SHP77 (cell line): Measurements from ENCODE around the gene PPP1R16B.

Experiments used
- DNase-seq, 2 experiments: peaks; one replicate each; lab custom pipeline; 2025; lab: John Stamatoyannopoulos, UW

The PPP1R16B gene

DNA sequence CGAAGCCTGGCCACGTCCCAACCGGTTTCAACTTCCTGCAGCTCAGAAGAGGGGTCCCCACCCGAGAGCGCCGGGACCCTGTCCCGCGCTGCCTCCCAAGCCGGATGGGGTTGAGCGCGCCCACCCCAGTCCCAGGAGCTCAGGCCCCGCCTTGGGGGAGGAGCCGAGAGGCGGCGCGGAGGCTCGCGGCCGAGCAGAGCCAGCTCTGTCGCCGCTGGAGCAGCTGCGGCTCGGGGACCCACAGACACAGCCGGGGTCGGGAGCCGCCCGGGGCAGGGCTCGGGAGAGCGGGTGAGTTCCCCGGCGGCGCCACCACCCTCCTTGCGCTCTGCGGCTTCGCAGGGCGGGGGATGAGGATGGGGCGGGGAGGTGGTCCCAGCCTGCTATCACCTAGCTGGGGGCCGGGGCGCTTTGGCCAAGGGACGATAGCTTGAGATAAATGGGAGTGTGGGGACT, at the start of gene PPP1R16B:
Gene PPP1R16B, plus strand, starts transcription at position 196 of the 456 bp plus-strand sequence. CDS start 30,229 bp downstream, outside the sequence.
- no peak for DNase-seq

DNA sequence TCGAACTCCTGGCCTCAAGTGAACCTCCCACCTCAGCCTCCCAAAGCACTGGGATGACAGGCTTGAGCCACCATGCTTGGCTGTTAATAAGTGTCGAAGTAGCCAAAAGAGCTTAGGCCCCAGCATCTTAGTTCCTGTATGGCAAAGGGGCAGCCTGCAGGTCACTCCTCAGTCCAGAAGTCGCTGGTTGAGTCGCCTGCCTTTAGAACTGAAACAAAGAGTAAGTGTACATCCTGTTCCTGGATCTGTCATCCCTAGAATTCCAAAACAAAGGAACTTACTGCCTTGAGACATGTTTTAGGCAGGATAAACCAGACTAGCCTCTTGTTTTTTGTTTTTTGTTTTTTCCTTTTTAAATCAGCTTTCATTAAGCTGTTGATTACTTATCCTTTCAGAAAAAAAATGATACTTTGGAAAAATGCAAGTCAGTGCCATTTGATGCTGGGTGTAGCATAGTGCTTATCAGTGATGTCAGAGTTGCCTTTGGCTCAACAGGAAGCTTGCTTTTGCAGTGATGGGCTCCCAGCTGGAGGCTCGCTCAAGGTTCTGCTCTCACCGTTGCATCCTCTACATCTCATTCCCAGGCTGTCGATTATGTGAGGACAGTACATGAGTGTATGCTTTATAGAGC, 48.2 kb upstream of the PPP1R16B start:
- no peak for DNase-seq

DNA sequence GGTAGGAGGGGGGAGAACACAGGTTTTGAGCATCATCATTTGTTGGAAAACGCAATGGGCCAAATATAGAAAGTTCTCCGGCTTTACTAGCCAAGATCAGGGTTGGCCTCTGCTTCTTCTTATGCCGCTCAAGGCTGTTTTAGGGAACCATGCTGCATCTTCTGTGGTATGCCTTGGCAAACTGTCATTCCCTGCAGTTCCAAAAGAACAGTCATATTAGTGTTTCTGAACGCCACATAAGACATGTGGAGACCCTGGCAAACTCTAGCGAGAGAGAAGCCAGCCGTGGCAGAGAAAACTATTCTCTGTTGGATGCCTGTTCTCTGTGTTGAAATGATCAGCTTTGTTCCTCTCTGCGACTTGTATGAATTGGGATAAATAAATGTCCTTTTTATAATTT, 46.4 kb upstream of the PPP1R16B start:
- no peak for DNase-seq

DNA sequence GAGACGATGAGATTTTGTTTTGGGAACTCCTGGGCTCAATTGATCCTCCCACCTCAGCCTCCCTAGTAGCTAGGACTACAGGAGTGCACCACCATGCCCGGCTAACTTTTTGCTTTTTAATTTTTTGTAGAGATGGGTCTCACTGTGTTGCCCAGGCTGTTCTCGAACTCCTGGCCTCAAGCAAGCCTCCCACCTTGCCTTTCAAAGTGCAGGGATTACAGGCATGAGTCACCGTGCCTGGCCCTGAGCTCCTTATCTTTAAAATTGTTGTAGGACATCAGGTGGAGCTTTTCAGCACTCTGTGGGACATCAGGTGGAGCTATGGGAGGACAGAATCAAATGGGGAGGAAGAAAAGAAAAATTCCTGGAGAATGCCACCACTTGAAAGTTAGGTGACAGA, 44.5 kb upstream of the PPP1R16B start:
- DNase-seq, result no peak

DNA sequence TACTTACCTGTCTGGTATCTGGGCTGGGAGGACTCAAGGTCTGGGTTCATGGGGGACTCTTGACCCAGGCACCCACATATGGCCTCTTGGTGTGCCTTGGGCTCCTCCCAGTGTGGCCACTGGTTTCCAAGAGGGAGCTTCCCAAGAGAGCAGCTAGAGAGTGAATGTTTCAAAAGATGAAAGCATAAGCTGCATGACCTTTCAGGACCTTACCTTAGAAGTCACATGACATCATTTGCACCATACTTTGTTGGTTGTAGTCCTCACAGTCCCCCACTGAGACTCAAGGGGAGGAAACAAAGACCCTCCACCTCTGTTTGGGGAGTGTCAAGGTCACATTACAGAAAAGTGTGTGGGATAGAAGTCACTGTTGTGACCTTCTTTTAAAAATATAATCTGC, 43.3 kb upstream of the PPP1R16B start:
- no peak for DNase-seq

DNA sequence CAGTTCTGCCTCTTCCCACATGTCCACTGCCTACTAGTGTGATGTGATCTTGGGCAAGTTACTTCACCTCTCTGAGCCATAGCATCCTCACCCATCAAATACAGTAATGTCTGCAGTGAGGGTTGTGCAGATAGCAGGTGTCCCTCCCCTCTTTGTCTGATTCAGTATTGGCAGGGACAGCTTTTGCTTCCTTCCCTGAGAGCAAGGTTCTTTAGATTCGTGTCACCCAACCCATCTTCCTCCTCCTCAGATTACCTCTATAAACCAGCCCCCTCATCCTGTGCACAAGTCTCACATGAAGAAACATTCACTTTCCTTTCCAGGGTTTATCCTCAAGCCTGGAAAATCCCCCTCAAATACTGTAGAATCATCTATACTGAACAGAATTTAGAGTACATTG, 41.9 kb upstream of the PPP1R16B start:
- no peak for DNase-seq

DNA sequence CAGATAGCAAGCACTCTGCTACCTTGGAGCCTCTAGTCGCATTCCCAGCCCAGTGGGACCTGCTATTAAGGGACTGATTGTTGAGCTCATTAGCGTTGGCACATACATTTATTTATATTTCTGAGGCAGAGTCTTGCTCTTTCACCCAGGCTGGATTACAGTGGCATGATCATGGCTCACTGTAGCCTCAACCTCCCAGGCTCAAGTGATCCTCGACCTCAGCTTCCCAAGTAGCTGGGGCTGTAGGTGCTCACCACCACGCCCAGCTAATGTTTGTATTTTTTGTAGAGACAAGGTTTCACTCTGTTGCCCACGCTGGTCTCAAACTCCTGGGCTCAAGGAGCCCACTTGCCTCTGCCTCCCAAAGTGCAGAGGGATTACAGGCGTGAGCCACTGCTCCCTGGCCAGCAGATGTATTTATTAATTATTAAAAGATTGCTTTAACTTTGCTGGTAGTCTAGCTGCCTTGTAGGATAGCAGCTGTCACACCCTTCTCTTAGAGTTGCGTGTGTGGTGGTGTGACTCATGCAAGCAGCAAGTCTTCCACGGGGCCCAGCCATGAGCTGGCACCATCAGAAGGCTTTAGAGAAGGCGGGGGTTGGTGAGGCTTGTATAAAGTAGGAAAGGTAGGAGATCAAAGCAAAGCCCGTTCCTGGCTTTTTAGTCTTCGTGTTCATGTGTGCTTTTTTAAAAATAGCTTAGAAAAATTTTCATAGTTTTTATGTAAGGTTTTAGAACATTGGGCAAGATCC, 40.8 kb upstream of the PPP1R16B start:
- DNase-seq, result no peak

DNA sequence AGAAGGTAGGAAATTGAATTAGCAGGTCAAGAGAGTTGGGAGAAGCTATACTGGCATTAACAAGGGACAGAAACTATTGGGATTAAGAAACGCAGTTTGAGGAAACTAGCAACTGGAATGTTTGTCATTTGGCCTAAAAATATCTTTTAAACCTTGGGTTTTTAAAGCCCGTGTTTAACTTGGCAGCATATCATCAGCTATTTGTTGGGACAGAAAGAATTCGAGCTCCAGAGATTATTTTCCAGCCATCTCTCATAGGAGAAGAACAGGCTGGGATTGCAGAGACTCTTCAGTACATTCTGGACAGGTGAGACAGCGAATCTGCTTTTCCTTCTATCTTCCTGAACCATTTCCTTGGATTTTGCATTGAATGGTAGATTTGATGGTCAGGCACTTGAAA, 39.4 kb upstream of the PPP1R16B start:
- no peak for DNase-seq

DNA sequence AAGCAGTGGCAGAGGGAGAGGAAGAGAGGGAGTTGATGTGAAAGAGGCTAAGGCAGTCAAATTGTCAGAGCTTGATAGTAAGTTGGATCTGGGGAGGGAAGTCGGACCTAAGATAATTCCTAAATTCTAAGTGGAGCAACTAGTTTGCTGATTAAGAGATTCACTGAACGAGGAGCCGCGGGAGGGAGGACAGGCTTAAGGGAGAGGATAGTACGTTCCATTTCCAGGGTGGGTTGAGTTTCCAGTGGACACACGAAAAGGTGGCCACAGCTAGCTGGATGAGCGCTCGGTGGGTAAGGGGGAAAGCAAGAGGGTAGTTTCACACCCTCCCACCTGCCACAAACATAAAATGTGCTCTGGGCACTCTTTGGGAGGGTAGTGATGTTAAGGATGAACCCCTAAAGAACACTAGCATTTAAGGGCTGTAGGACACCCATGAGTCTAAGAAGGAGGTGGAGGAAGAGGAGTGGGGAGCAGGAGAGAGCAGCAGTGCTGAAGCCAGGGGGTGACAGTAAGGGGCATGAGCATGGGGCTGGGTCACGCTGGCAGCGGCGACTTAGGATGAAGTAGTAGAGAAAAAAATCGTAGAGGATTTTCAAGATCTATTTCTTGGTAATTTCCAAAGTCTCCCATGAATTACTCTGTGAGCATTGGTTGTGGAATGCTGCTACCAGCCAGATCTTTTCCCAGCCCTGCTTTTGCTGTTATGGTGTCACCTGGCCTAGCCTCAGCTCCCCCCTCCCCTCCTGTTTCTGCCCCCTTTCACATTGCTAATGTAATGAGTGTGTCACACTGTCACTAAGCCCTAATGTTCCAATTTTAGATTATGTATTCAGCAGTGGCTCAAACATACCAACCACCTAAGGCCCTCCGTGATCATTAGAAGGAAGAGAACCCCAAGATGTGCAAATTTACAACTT, 35.9 kb upstream of the PPP1R16B start:
- DNase-seq, result no peak

DNA sequence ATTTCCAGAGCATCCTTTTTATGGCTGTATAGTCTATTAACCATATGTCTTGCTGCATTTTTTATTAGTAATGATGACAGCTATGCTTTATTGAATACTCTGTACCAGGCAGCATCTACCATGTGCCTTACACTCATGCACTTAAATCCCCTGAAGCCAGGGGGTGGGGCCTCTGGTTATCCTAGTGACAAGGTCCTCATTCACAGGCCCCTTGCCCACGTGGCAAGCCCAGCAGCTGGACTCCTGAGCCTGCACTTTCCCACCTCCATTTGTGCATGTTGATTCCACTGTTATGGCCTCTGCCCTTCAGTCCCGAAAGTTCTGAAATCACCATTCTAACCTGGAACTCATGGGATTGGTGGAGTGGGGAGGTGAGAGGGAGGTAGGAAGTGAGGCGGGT, 35.0 kb upstream of the PPP1R16B start:
- DNase-seq, result no peak

DNA sequence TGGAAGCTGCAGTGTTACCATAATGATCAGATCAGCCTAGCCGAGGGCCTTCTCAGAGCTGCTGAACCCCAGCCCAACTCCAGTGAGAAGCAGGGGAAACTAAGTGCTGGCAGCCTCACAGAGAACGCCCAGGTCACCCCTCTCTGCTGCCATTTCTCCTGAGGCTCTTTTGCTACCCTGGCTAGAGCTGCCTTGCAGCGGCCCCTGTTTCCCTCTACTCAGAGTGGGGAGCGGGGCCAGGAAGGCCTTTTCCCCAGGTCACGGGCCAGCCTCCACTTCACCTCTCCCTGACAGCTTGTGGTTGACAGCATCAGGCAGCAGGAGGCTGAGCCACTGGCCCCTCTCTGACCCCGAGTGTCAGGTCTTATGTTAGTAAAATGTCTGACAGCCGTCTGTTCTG, 34.5 kb upstream of the PPP1R16B start:
- DNase-seq, result no peak

DNA sequence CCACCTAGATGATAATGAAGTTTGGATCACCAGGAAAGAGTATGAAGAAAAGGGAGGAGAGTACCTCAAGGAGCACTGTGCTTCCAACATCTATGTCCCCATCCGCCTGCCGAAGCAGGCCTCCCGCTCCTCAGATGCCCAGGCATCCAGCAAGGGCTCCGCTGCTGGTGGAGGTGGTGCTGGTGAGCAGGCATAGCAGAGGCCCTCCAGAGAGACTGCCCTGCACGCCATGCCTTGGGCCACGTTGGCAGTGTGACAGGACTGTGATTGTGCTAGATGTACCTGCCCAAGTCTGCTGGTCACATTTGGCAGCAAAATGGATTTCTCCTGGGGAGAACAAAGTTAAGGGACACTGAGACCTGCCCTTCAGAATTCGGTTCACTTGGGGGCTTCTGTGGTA, 33.9 kb upstream of the PPP1R16B start:
- no peak for DNase-seq

DNA sequence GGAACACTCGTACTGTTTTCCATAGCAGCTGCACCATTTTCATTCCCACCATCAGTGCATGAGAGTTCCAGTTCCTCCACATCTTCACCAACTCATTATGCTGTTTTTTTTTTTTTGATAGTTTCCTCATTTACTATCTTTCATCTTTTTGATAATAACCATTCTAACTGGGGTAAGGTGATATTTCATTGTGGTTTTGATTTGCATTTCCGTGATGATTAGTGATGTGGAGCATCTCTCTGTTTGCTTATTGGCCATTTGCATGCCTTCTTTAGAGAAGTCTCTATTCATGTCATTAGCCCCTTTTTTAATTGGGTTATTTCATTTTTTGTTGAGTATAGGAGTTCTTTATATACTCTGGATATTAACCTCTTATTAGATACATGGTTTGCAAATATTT, 31.3 kb upstream of the PPP1R16B start:
- DNase-seq, result no peak

DNA sequence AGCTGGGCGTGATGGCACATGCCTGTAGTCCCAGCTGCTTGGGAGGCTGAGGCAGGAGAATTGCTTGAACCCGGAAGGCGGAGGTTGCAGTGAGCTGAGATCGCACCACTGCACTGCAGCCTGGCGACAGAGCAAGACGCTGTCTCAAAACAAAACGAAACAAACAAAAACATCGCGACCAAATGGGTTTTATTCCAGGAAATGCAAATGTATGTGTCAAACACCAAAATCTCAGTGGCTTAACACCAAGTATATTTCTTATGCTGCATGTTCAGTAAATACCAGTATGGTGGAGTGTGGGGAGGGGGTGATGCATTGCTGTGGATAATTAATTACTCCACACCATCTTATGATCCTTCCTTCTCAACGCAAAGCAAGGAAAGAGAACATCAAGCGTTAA, 29.1 kb upstream of the PPP1R16B start:
- no peak for DNase-seq

DNA sequence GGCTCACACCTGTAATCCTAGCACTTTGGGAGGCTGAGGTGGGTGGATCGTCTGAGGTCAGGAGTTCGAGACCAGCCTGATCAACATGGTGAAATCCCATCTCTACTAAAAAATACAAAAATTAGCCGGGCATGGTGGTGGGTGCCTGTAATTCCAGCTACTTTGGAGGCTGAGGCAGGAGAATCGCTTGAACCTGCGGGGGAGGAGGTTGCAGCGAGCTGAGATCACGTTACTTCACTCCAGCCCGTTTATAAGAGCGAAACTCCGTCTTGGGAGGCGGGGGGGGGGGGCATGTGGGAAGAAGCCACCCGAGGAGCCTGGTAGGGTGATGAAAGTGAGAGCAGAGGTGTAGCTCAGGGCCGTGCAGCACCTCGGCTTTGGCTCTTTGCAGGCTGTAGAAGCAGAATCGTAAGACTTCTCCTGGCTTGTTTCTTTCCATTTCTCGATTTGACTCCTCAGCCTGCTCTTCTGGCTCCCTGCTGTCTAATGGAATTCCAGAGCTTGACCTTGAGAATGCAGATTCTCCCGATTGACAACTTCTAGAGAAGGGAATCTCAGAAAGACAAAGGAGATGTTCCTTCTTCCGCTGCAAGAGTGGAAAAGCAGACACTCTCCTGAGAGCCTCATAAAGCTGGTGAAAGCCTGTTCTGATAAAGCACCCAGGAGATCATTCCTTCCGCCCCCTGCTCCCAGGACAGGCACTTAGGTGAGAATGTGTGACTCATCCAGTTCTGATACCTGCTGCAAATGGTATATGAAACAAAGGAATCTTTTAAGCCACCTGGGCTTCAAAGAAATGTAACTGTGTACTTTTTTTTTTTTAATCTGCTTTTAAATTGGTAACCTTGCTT, 26.0 kb upstream of the PPP1R16B start:
- DNase-seq, result no peak

DNA sequence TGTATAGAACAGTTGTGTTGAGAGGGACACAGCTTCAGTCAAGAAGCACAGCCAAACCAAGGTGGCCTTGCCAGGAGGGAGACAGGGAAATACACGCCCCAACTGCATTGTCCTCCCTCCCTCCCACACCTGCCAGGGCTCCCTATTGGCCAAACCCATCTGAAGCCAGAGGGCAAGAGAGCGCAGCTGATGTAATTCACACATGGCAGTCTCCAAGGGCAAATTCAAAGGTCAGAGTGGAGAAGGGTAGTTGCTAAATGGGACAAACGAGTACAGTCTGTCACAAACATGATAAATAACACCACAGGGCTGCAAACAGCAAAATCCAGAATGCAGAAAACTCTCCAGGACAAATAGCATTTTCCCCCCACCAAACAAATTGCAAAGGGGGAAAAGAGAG, 23.2 kb upstream of the PPP1R16B start:
- no peak for DNase-seq

DNA sequence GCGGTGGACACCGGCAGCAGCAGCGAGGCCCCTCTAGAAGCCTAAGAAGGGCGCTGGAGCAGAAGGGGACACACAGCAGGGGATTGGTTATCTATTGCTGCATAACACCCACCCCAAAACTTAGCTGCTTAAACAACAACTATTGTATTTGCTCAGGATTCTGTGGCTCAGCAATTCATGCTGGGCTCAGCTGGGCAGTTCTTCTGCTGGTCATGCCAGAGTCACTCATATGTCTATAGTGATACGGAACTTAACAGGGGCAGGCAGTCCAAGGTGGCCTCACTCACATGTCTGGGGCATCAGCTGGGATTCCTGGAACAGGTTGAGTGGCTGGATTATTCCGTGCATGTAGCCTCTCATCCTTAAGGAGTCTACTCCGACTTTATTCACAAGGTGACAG, 17.6 kb upstream of the PPP1R16B start:
- no peak for DNase-seq

DNA sequence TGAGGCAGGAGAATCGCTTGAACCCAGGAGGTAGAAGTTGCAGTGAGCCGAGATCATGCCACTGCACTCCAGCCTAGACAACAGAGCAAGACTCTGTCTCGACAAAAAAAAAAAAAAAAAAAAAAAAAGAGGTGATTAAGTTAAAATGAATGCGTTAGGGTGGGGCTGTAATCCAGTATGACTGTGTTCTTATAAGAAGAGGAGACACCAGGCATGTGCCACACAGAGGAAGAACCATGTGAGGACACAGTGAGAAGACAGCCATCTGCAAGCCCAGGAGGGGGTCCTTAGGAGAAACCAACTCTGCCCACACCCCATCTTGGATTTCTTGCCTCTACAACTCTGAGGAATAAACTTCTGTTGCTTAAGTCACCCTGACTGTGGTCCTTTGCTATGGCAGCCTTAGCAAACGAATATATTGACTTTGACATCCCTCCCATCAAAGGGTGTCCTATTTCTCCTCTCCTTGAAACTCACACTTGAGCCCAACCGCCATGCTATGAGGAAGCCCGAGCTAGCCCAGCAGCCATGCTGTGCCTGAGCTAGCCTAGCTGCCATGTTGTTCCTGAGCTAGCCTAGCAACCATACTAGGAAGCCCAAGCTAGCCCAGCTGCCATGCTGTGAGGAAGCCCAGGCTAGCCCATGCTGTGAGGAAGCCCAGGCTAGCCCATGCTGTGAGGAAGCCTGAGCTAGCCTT, 15.8 kb upstream of the PPP1R16B start:
- DNase-seq, result no peak

DNA sequence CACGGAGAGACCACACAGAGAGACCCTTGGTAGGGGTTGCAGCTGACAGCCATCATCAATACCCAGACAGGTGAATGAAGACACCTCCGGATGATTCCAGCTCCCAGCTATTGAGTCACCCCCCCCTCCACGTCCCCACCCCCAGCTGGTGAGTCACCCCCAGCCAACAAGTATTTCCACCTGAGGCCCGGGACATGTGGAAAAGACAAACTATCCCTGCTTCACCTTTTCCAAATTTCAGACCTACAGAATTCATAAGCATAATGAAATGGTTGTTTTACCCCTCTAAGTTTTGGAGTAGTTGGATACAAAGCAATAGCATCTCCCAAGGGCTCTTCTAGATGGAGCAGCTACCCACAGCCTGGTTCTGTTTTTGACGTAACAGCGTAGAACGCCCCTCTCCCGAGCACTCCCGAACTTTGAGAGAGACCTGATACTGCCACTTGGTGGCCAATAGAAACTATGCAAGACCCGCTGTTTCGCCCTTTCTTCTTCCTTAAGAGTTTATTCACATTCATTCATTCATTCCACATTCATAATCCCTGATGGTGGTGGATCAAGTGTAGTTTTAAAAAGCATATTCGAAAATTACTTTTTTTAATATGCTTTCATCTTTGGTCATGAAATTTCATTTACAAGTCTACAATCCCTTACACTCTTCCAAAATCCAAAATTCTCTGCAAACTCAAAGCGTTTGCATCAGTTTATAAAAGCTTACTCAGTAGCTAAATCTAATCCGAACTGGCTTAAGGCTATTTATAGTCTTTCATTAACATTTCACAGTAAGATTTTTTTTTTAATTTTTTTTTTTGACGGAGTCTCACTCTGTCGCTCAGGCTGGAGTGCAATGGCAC, 15.1 kb upstream of the PPP1R16B start:
- DNase-seq, result peak in 1 of 2 experiments; percentile 2

DNA sequence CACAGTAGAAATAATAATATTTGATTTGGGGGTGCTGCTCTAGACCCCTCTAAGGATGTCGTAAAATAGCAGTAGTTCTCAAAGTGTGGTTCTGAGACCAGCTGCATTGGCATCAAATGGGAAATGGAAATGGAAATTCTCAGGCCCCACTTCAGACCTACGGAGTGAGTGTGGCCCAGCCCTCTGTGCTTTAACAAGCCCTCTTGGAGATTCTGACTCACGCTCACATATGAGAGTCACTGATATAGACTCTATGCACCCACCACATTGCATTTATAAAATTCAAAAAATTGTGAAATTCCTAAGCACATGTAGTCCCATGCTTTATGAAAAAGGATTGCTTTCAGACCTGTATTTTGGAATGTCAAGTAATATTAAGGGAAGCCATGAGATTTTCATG, 14.2 kb upstream of the PPP1R16B start:
- DNase-seq, result no peak
